ENCODE results near the gene DRAM1. TPM values are rescaled to one million over a fixed set of nuclear protein-coding genes. Genes with fewer than 3 reads are reported as not detected.
A peak's percentile ranks its signal among the peaks of the same experiment; 100 is the strongest.

Gene DRAM1
- total RNA-seq, 1 donor from 2014 or later = 17.4 TPM

DNA sequence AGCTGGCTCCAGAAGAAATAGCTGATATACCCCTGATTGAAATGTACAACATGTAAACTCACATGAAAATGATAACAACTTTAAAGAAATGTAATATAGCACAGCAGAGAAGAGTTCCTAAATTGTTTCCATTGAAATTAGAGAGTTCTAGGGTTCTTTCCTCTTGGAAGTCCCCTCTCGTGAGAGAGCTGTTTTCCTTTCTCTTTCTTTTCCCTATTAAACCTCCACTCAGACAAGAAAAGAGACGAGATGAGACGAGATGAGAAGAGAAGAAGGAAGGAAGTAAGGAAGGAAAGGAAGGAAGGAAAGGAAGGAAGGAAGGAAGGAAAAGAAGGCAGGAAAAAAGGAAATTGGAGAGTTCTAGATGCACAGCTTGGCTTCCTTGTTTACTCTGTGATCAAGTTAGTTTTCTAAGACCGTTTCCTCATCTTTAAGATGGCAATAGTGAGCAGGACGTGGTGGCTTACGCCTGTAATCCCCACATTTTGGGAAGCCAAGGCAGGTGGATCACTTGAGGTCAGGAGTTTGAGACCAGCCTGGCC lies 11.9 kb downstream of the DRAM1 start:
- Mint-ChIP-seq H3K27ac (no peak overlapping the region), H3K4me3 (no peak overlapping the region), H3K27me3 (ENCODE audit: low read depth) (no peaks in the 10 kb centered on the region), H3K36me3 (no peaks in the 10 kb centered on the region), H3K4me1 (peaks cover 8% of the 10 kb centered on the region), H3K9me3 (no peaks in the 10 kb centered on the region)
- DNase-seq (ENCODE audit: low spot score in 2 of 2, unreplicated experiment in 2 of 2) = no peak
- TF ChIP-seq, protein P1, sequence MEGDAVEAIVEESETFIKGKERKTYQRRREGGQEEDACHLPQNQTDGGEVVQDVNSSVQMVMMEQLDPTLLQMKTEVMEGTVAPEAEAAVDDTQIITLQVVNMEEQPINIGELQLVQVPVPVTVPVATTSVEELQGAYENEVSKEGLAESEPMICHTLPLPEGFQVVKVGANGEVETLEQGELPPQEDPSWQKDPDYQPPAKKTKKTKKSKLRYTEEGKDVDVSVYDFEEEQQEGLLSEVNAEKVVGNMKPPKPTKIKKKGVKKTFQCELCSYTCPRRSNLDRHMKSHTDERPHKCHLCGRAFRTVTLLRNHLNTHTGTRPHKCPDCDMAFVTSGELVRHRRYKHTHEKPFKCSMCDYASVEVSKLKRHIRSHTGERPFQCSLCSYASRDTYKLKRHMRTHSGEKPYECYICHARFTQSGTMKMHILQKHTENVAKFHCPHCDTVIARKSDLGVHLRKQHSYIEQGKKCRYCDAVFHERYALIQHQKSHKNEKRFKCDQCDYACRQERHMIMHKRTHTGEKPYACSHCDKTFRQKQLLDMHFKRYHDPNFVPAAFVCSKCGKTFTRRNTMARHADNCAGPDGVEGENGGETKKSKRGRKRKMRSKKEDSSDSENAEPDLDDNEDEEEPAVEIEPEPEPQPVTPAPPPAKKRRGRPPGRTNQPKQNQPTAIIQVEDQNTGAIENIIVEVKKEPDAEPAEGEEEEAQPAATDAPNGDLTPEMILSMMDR (IDR thresholded peaks at IDR 0.05; ENCODE audit: unreplicated experiment) = no peak

DNA sequence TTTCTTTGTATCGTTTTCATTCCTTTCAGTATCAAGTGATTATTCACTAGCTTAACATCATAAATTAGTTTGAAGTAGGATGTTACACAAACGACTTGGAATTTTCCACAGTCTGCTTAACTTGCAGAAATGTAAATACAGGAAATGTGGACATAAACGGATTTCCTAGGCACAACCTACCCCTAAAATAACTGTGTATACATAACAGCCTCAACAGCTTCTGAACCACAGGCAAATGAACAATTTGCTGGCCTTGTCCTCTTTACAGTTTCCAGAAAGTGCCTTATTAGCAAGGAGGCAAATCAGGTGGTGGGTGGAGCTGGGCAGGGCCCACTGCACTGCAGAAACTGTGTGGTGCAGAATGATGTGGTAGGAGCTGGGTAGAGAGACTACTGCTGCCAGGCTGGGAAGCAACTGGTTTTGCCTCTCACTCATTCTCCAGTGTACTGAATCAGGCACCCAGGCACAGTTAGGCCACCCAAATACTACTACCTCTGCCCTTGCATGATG lies 14.1 kb downstream of the DRAM1 start:
- no peaks in the 10 kb centered on the region for H3K9me3 Mint-ChIP-seq
- H3K27ac Mint-ChIP-seq = peak overlapping the region; percentile 21
- H3K4me3 Mint-ChIP-seq = no peak overlapping the region
- peaks cover 13% of the 10 kb centered on the region for H3K4me1 Mint-ChIP-seq
- DNase-seq (ENCODE audit: low spot score in 2 of 2, unreplicated experiment in 2 of 2) = no peak
- H3K27me3 Mint-ChIP-seq (ENCODE audit: low read depth) = no peaks in the 10 kb centered on the region
- TF ChIP-seq, protein P1 (IDR thresholded peaks at IDR 0.05; ENCODE audit: unreplicated experiment) = no peak
- no peaks in the 10 kb centered on the region for H3K36me3 Mint-ChIP-seq

DNA sequence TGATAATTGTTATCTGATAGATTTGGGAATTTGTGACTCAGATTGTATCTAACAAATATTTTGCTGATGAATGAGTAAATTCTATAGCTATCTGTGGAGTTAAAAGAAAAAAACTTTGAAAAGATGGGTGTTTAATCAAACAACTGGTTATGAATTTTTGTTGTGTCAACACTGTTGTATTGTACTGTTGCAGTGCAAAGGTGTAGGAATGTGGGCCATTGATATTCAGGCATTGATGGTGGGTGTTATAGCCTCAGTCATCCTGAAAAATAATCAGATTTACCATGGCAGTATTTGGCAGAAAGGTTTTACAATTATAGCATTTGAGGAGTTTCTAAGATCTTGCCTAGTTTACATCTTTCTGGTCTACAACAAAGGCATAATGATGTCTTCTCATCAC lies 15.4 kb downstream of the DRAM1 start:
- Mint-ChIP-seq H3K27me3 (ENCODE audit: low read depth) (no peaks in the 10 kb centered on the region), H3K27ac (no peak overlapping the region), H3K9me3 (no peaks in the 10 kb centered on the region), H3K36me3 (no peaks in the 10 kb centered on the region), H3K4me3 (no peak overlapping the region), H3K4me1 (peaks cover 13% of the 10 kb centered on the region)
- no peak for DNase-seq (ENCODE audit: low spot score in 2 of 2, unreplicated experiment in 2 of 2)
- TF ChIP-seq, protein P1 (IDR thresholded peaks at IDR 0.05; ENCODE audit: unreplicated experiment) = no peak

DNA sequence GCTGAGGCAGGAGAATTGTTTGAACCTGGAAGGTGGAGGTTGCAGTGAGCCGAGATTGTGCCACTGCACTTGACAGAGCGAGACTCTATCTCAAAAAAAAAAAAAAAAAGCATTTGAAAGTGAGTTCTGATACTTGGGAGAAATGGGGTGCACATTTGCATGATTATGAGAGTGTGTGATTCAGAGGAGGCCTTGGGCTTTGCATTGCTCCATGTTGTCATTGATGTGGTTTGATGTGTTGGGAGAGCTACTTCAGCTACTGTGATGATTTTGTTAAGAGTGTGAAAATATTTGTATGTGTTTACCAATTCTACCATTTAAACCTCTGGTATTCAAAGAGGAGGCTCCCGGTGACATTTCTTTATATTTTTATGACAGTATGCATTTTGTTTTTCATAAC lies 24.4 kb downstream of the DRAM1 start:
- Mint-ChIP-seq H3K4me3 (no peak overlapping the region), H3K9me3 (no peaks in the 10 kb centered on the region), H3K27me3 (ENCODE audit: low read depth) (no peaks in the 10 kb centered on the region), H3K27ac (no peak overlapping the region), H3K36me3 (peaks cover 2% of the 10 kb centered on the region), H3K4me1 (no peaks in the 10 kb centered on the region)
- DNase-seq (ENCODE audit: low spot score in 2 of 2, unreplicated experiment in 2 of 2) = no peak
- TF ChIP-seq, protein P1 (IDR thresholded peaks at IDR 0.05; ENCODE audit: unreplicated experiment) = no peak

DNA sequence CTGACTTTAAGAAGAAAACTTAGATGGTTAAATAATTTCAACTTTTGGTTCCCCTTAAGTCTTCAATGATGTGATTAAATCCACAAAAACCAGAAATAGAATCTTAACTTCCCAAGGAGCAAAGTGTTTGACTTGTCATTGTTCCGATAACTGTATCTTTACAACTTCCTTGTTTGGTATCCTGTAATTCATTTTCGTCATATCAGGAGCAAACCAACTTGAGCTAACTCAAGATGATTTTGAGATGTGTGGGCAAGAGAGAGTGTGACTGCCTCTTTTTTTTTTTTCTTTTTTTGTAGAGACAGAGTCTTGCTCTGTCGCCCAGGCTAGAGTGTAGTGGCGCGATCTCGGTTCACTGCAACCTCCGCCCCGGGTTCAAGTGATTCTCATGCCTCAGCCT lies 25.3 kb downstream of the DRAM1 start:
- no peaks in the 10 kb centered on the region for H3K9me3 Mint-ChIP-seq
- no peak overlapping the region for H3K27ac Mint-ChIP-seq
- peaks cover 2% of the 10 kb centered on the region for H3K36me3 Mint-ChIP-seq
- H3K4me1 Mint-ChIP-seq = no peaks in the 10 kb centered on the region
- TF ChIP-seq, protein P1 (IDR thresholded peaks at IDR 0.05; ENCODE audit: unreplicated experiment) = no peak
- H3K27me3 Mint-ChIP-seq (ENCODE audit: low read depth) = no peaks in the 10 kb centered on the region
- no peak for DNase-seq (ENCODE audit: low spot score in 2 of 2, unreplicated experiment in 2 of 2)
- no peak overlapping the region for H3K4me3 Mint-ChIP-seq

DNA sequence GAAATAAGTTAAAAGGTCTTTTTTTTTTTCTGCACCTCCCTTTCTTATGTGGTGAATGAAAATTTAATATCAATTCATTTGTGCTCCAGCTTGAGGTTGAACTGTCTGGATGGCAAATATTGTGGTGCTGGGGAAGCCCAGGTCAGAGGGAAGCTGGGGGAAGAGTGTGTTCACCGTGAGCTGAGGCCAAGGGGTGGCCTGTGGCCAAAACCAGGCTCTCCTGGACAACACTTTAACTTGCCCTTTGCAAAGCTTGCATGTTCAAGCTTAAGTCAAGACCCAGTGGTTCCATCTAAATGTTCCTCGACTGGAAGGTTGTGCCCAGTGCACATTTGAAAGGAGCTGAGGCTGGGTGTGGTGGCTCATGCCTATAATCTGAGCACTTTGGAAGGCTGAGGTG lies 28.8 kb downstream of the DRAM1 start:
- H3K9me3 Mint-ChIP-seq = no peaks in the 10 kb centered on the region
- TF ChIP-seq, protein P1 (IDR thresholded peaks at IDR 0.05; ENCODE audit: unreplicated experiment) = no peak
- peaks cover 4% of the 10 kb centered on the region for H3K36me3 Mint-ChIP-seq
- no peak overlapping the region for H3K27ac Mint-ChIP-seq
- H3K4me3 Mint-ChIP-seq = no peak overlapping the region
- no peaks in the 10 kb centered on the region for H3K4me1 Mint-ChIP-seq
- DNase-seq (ENCODE audit: low spot score in 2 of 2, unreplicated experiment in 2 of 2) = no peak
- H3K27me3 Mint-ChIP-seq (ENCODE audit: low read depth) = no peaks in the 10 kb centered on the region
